ENCODE measurements around the gene TXN. TPM values are rescaled to one million over a fixed set of nuclear protein-coding genes. Genes with fewer than 3 reads are reported as not detected.

TXN gene
- total and polyA plus RNA-seq, 2 of the 4 experiments (the other 2 are of a cell fraction) = 277 to 578 TPM

DNA sequence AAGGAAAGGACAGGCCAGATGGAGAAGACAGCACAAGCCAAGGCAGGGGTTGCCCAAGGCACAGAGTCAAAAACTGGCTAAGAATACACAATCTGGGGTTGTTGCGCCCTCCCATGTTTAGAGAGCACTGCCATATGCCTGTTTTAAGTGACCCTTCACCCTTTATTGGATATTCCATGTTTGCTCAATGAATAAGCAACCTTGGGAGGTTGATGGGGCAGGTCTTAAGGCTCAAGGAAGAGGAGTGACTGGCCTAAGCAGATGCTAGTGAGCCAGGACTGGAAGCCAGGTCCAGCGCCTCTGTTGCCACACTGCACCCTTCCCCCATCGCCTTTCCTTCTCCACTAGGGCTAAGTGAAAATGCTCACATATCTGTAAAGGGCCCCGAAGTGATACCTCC lies 6.7 kb downstream of the TXN start:
- ATAC-seq (ENCODE audit: low read depth) = no peak
- in situ Hi-C loops (cut with MboI; ENCODE audit: low sequenced_read_pairs) = no loop called here
- Histone ChIP-seq H3K27ac (ENCODE audit: insufficient read depth, low read length) (no peak overlapping the region), H3K56ac (ENCODE audit: extremely low read depth, insufficient read depth, low read length) (no peak overlapping the region), H3K14ac (replicated peaks; ENCODE audit: low read depth, low read length) (no peak overlapping the region), H2BK15ac (ENCODE audit: low read depth, low read length) (no peak overlapping the region), H2BK20ac (ENCODE audit: low read depth, low read length) (no peak overlapping the region), H3K4me3 (ENCODE audit: insufficient read depth, low read depth, low read length) (no peak overlapping the region), H2BK120ac (ENCODE audit: low read depth, low read length) (no peak overlapping the region), H3K9ac (ENCODE audit: low read depth, low read length) (no peak overlapping the region), H2AK5ac (ENCODE audit: low read depth, low read length) (no peak overlapping the region), H2BK5ac (ENCODE audit: low read depth, low read length, poor library complexity, severe bottlenecking) (no peak overlapping the region), H4K91ac (ENCODE audit: insufficient read depth, low read depth, low read length) (no peak overlapping the region), H3K4me2 (ENCODE audit: low read depth, low read length) (no peak overlapping the region), H3K4me1 (ENCODE audit: control insufficient read depth, insufficient read depth, low read length) (no peaks in the 10 kb centered on the region; the same call in 1 of the 2 replicates), H2AFZ (replicated peaks; ENCODE audit: low read length, poor library complexity) (no peak overlapping the region), H3K9me3 (ENCODE audit: control insufficient read depth, insufficient read depth, low read length) (no peaks in the 10 kb centered on the region), H3K18ac (ENCODE audit: low read depth, low read length) (no peak overlapping the region), H3K4ac (ENCODE audit: low read depth, low read length) (no peak overlapping the region), H4K20me1 (ENCODE audit: insufficient read depth, low read length) (peaks cover 77% of the 10 kb centered on the region), H3K27me3 (ENCODE audit: control insufficient read depth, insufficient read depth, low read length) (no peaks in the 10 kb centered on the region), H4K5ac (ENCODE audit: low read depth, low read length) (no peak overlapping the region), H3K36me3 (ENCODE audit: control insufficient read depth, insufficient read depth, low read length) (peaks cover 32% of the 10 kb centered on the region), H2AK9ac (replicated peaks; ENCODE audit: low read depth, low read length, poor library complexity) (no peak overlapping the region), H3K79me1 (ENCODE audit: low read depth in 1 of 2, low read length in 2 of 2) (peaks cover 30 to 75% of the 10 kb centered on the region in 2 experiments), H4K8ac (ENCODE audit: low read depth in 2 of 2, low read length in 2 of 2) (no peak overlapping the region), H3K9me1 (ENCODE audit: insufficient read depth, low read length) (peaks cover 16% of the 10 kb centered on the region), H3K23ac (ENCODE audit: low read depth, low read length) (no peak overlapping the region)
- CTCF ChIA-PET = interaction anchor here (0.7 kb wide), 1 partner anchor 96 kb away, joined by 4 read pairs; no protein-coding TSS in a partner anchor
- TF ChIP-seq MXI1 (IDR thresholded peaks at IDR 0.05; ENCODE audit: borderline replicate concordance, low read depth, low read length) (no peak), NFE2L2 (IDR thresholded peaks at IDR 0.05; ENCODE audit: low read depth, low read length) (no peak), FOS (IDR thresholded peaks at IDR 0.05; ENCODE audit: low read depth, low read length) (no peak), RAD21 (IDR thresholded peaks at IDR 0.05; ENCODE audit: low read length) (no peak)
- TF ChIP-seq, protein P1, sequence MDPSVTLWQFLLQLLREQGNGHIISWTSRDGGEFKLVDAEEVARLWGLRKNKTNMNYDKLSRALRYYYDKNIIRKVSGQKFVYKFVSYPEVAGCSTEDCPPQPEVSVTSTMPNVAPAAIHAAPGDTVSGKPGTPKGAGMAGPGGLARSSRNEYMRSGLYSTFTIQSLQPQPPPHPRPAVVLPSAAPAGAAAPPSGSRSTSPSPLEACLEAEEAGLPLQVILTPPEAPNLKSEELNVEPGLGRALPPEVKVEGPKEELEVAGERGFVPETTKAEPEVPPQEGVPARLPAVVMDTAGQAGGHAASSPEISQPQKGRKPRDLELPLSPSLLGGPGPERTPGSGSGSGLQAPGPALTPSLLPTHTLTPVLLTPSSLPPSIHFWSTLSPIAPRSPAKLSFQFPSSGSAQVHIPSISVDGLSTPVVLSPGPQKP (IDR thresholded peaks at IDR 0.05; ENCODE audit: borderline replicate concordance, low read depth, low read length) = no peak
- no TSS peak for BruUV-seq (replicated peaks)
- no CpG with 5 or more reads among the region's 4 CpGs for WGBS, 2 experiments (ENCODE audit: extremely low coverage in 2 of 2, insufficient read length in 1 of 2)
- intact Hi-C loops (cut with micrococcal nuclease) = loop anchor here (10.0 kb wide), 1 partner anchor 325 kb away; the partner anchor contains the start of gene SVEP1
- no peak for DNase-seq
- dilution Hi-C loops (cut with HindIII; ENCODE audit: low sequenced_read_pairs, unreplicated experiment) = no loop called here
- POLR2A ChIA-PET (ENCODE audit: unreplicated experiment) = no interaction called here

Measured in IMR-90 (cell line).